Psoas muscle (tissue), 8 donors: ENCODE data around the gene CNST. TPM values are rescaled to one million over a fixed set of nuclear protein-coding genes. Genes with fewer than 3 reads are reported as not detected.
A peak's percentile ranks its signal among the peaks of the same experiment; 100 is the strongest.

Experiments
- ATAC-seq, 4 donors: fragments of 200-7000 bp; cut with Tn5 transposase; one replicate each; pipeline ENCODE4 v1.9.1; 2020; ENCODE audit warnings: moderate library complexity in 3 of 4, mild to moderate bottlenecking in 2 of 4
- DNase-seq, 2 donors: peaks; one replicate each; pipeline ENCODE4 v3.0.0-alpha.2; 2020
- H3K27ac ChIP-seq: fragments of 200-600 bp; one replicate; pipeline ENCODE4 v1.8.0; 2022
- H3K27me3 ChIP-seq, 3 donors: fragments of 200-600 bp in 1 of 3; one replicate each; pipeline versions ENCODE4 v1.6.1 to v1.8.0; 2013 to 2022; ENCODE audit warnings: low read length in 2 of 3, mild to moderate bottlenecking in 2 of 3, moderate library complexity in 1 of 3; ENCODE audit not compliant: insufficient read depth in 3 of 3
- H3K36me3 ChIP-seq, 2 donors: fragments of 200-600 bp in 1 of 2; one replicate each; pipeline versions ENCODE4 v1.6.1 to v1.8.0; 2013 to 2022; ENCODE audit warnings: low read depth in 1 of 2, mild to moderate bottlenecking in 1 of 2, moderate library complexity in 1 of 2; ENCODE audit not compliant: insufficient read depth in 1 of 2
- H3K4me1 ChIP-seq: fragments of 200-600 bp; one replicate; pipeline ENCODE4 v1.8.0; 2022
- H3K4me3 ChIP-seq: fragments of 200-600 bp; one replicate; pipeline ENCODE4 v1.8.0; 2022; ENCODE audit warnings: mild to moderate bottlenecking
- H3K9me3 ChIP-seq: fragments of 200-600 bp; one replicate; pipeline ENCODE4 v1.8.0; 2022
- WGBS, 3 donors: extraction: QIAGEN DNeasy Blood & Tissue Kit; methylation state at CpG; one replicate each; pipeline versions ENCODE4 v1.1.6 to v1.1.7; 2013; 5-methylcytosine and 5-hydroxymethylcytosine counted together
- intact Hi-C, 2 donors: fragments of 100-400 bp; cut with DNase I; formaldehyde crosslinking; loops; one replicate each; pipeline versions ENCODE4 v1.11.0 to v1.14.2; 2022
- polyA plus RNA-seq, 3 donors: library from polyadenylated mRNA; stranded (reverse); fragments of 200-250 nt; gene quantifications; one replicate each; pipeline ENCODE4 v1.2.3, GENCODE V29; 2013
- total RNA-seq, 4 donors: library from RNA; stranded (reverse); fragmentation: NEBNext Ultra II Directional in 2 of 4; extraction: Animal tissue kit (Norgen Biotek cat#: 25700) in 2 of 4; gene quantifications; one replicate each; pipeline versions ENCODE4 v1.2.1 to v1.2.4, GENCODE V29; 2021 to 2023
- TF ChIP-seq, protein P1 (sequence below): fragments of 200-600 bp; IDR thresholded peaks from one replicate; pipeline ENCODE4 v1.8.0; 2022; ENCODE audit warnings: antibody characterized with exemption
- donor health status: healthy with polysubstance abuse.
- donor health status: DM: no; HTN: no; CAD: no; lungs with moderate emphysema.
- donor health status: Bipolar disorder and iron deficiency.
- donor health status: healthy.
- donor health status: DM: yes; HTN: yes; CAD: no.
- donor health status: DM: no; HTN: no; CAD: no.
- donor health status: DM: no; HTN: no; CAD: no.
- donor health status: DM: yes; HTN: yes; CAD: no.

CNST gene
- total and polyA plus RNA-seq, 7 donors: 9.7 to 64.8 (median 19.5) TPM

DNA sequence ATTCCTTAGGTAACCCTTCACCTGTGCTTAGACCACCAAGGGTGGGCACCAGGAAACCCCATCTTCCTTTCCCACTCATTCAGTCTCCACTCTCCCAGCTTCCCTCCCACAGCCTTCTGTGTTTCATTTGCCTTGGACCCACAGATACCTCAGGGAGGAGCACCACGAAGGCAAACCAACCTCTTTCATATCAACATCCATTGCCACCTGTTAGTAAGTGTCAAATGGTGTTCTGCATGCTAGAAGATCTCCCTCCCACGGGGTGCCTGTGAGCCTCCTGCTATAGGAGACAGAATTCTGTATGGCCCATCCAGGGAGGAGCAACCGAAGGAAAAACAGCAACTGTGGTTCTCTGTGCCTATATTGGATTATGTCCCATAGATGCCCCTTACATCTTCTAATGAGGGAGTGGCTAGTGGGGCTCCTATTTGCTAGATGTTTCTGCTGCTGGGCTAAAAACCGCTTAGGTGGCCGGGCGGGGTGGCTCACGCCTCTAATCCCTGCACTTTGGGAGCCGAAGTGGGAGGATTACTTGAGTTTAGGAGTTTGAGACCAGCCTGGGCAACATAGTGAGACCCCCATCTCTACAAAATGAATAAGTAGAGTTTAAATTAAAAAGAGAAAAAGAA is 132.3 kb downstream of the CNST start:
- Histone ChIP-seq H3K4me1 (peaks cover 6% of the 10 kb centered on the region), H3K27ac (peak overlapping the region; percentile 86), H3K36me3 (no peaks in the 10 kb centered on the region), H3K27me3 (no peaks in the 10 kb centered on the region), H3K4me3 (peak overlapping the region; percentile 53), H3K9me3 (peaks cover 10% of the 10 kb centered on the region)
- ATAC-seq (peak in 3 of 4 donors; percentile 7 to 36 (median 31)), DNase-seq (no peak)
- WGBS, 3 donors: 44 to 52% (median 52%) methylated on average over 8 of the region's 8 CpGs
- intact Hi-C loops: loop anchor here (1.0 to 5.0 kb wide), 4 partner anchors 51 to 202 kb away; partner anchors contain the start of genes CNST (in 1 of the 2) and TFB2M (in 1 of the 2)
- TF ChIP-seq, protein P1, sequence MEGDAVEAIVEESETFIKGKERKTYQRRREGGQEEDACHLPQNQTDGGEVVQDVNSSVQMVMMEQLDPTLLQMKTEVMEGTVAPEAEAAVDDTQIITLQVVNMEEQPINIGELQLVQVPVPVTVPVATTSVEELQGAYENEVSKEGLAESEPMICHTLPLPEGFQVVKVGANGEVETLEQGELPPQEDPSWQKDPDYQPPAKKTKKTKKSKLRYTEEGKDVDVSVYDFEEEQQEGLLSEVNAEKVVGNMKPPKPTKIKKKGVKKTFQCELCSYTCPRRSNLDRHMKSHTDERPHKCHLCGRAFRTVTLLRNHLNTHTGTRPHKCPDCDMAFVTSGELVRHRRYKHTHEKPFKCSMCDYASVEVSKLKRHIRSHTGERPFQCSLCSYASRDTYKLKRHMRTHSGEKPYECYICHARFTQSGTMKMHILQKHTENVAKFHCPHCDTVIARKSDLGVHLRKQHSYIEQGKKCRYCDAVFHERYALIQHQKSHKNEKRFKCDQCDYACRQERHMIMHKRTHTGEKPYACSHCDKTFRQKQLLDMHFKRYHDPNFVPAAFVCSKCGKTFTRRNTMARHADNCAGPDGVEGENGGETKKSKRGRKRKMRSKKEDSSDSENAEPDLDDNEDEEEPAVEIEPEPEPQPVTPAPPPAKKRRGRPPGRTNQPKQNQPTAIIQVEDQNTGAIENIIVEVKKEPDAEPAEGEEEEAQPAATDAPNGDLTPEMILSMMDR: no peak

DNA sequence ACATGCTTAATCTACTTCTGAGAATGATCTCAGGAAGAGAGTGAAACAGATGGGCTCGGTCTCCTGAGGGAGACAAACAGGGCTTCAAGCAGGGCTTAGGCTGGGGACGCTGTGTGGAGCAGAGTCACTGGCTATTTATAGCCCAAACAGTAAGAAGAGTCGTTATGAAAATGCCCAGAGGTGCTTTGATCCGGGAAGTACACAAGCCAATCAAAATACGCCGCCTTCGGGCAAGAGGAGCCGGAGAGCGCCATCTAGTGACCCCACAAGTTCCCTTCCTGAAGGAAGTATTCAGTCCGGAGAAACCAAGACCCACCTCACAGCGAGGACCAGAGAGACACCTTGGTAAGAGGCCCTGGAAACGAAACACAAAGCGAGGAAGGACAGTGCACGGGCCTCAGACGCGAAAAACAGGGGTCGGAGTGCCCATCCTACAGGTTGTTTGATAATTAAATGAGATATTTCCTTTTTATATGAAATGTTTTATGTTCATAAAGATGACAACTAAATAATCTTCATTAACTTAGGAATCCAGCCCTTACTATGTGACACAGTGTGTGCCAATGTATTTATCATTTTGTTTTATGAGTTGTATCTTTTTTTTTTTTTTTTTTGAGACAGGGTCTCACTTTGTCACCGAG is 133.0 kb downstream of the CNST start:
- Histone ChIP-seq H3K27me3 (no peaks in the 10 kb centered on the region), H3K4me3 (peak overlapping the region; percentile 53), H3K9me3 (peaks cover 6% of the 10 kb centered on the region), H3K36me3 (no peaks in the 10 kb centered on the region), H3K27ac (peak overlapping the region; percentile 86), H3K4me1 (peaks cover 6% of the 10 kb centered on the region)
- DNase-seq (peak; percentile 82 to 93), ATAC-seq (peak; percentile 98 to 100 (median 99))
- TF ChIP-seq, protein P1: peak; percentile 85
- intact Hi-C loops: loop anchor here (1.0 to 5.0 kb wide), 4 partner anchors 52 to 202 kb away; partner anchors contain the start of genes CNST (in 1 of the 2) and TFB2M (in 1 of the 2)
- 5 to 7% (median 7%) methylated on average over 18 of the region's 18 CpGs for WGBS, 3 donors

DNA sequence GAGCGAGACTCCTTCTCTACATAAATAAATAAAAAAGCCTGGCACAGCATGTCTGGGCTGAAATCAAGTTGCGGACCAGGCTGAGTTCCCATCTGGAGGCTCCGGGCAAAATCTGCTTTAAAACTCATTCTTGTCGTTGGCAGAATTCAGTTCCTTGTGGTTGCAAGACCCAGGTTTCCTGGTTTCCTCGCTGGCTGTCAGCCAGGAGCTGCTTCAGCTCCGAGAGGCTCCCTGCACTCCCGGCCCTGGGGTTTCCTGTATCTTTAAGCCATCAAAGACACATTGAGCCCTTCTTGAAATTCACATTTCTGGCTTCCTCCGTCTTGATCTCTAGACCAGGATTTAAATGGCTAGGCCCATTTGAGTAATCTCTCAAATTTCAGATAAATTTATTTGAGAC is 137.3 kb downstream of the CNST start:
- DNase-seq (no peak), ATAC-seq (no peak)
- intact Hi-C loops: loop anchor here in 1 of 2 donors (10.0 kb wide), 1 partner anchor 1889 kb away; no protein-coding TSS in a partner anchor

DNA sequence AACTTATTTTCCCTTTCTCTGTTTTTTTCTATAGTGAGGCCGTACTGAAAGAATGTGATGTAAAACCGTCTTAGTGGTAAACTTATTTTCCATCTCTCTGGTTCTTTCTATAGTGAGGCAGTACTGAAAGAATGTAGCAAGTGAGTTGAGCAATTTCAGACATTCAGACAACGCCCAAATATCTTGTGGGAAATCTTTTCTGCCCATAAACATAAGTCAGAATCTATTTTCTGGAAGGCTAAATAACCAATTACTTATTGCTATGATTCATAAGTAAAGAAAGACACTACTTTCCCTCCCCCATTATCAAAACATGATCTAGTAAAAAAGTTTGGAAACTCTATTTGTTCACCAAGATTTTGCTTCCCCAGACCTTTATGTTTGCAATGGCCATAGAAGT is 139.1 kb downstream of the CNST start:
- H3K4me1 ChIP-seq: no peaks in the 10 kb centered on the region
- H3K27me3 ChIP-seq: no peaks in the 10 kb centered on the region
- no peak overlapping the region for H3K4me3 ChIP-seq
- TF ChIP-seq, protein P1: no peak
- no peak for DNase-seq
- H3K27ac ChIP-seq: no peak overlapping the region
- H3K9me3 ChIP-seq: no peaks in the 10 kb centered on the region
- H3K36me3 ChIP-seq: no peaks in the 10 kb centered on the region
- WGBS, 3 donors: 69 to 75% (median 75%) methylated on average over 3 of the region's 3 CpGs
- ATAC-seq: no peak
- intact Hi-C loops: loop anchor here in 1 of 2 donors (10.0 kb wide), 1 partner anchor 1891 kb away; no protein-coding TSS in a partner anchor

More for the DNA sequence above, 137.3 kb downstream of the CNST start:
- Histone ChIP-seq H3K9me3 (no peaks in the 10 kb centered on the region), H3K36me3 (no peaks in the 10 kb centered on the region), H3K4me1 (peaks cover 3% of the 10 kb centered on the region), H3K27me3 (no peaks in the 10 kb centered on the region), H3K4me3 (no peak overlapping the region), H3K27ac (no peak overlapping the region)
- WGBS, 3 donors: 49 to 58% (median 55%) methylated on average over 8 of the region's 8 CpGs
- TF ChIP-seq, protein P1: no peak
